HG03135 (cell line): Measurements from ENCODE around the gene ST3GAL2.
"Not testable (repeated sequence)": the region's sequence is repeated elsewhere in the genome, so short reads cannot be mapped to it uniquely, and the experiment has no call there.

Experiments used
- ATAC-seq: cut with Tn5 transposase; IDR thresholded peaks from one replicate; pipeline ENCODE4 v1.9.1; 2021; ENCODE audit warnings: mild to moderate bottlenecking, moderate library complexity; ENCODE audit not compliant: unreplicated experiment

ST3GAL2 gene

GRCh38 chr16:70419384-70420327 lies 19.2 kb downstream of the ST3GAL2 start:
- no peak for ATAC-seq

GRCh38 chr16:70418993-70419318 lies 19.9 kb downstream of the ST3GAL2 start:
- no peak for ATAC-seq

- no peak for ATAC-seq
These were observed 20.5 kb downstream of the ST3GAL2 start for GRCh38 chr16:70418274-70418992.

GRCh38 chr16:70417661-70418060 lies 21.2 kb downstream of the ST3GAL2 start:
- no peak for ATAC-seq

- ATAC-seq = no peak
These were observed 21.9 kb downstream of the ST3GAL2 start for GRCh38 chr16:70416748-70417616.

GRCh38 chr16:70413572-70413971 lies 25.3 kb downstream of the ST3GAL2 start:
- not testable (repeated sequence) for ATAC-seq

- ATAC-seq = no peak
These were observed 26.5 kb downstream of the ST3GAL2 start for GRCh38 chr16:70412385-70412784.

- ATAC-seq = no peak
These were observed 28.2 kb downstream of the ST3GAL2 start for GRCh38 chr16:70410734-70411133.

GRCh38 chr16:70407811-70408274 lies 31.1 kb downstream of the ST3GAL2 start:
- no peak for ATAC-seq

GRCh38 chr16:70406104-70406503 lies 32.8 kb downstream of the ST3GAL2 start:
- ATAC-seq = not testable (repeated sequence)

GRCh38 chr16:70402916-70403659 lies 35.8 kb downstream of the ST3GAL2 start:
- no peak for ATAC-seq

GRCh38 chr16:70399951-70400350 lies 38.9 kb downstream of the ST3GAL2 start:
- no peak for ATAC-seq

GRCh38 chr16:70399381-70399780 lies 39.5 kb downstream of the ST3GAL2 start:
- ATAC-seq = no peak

- no peak for ATAC-seq
These were observed 40.6 kb downstream of the ST3GAL2 start for GRCh38 chr16:70398177-70398743.

- ATAC-seq = no peak
These were observed 42.5 kb downstream of the ST3GAL2 start for GRCh38 chr16:70396246-70396904.

- ATAC-seq = no peak
These were observed 43.5 kb downstream of the ST3GAL2 start for GRCh38 chr16:70395345-70395901.

- ATAC-seq = no peak
These were observed 44.0 kb downstream of the ST3GAL2 start for GRCh38 chr16:70394853-70395252.

GRCh38 chr16:70393662-70394061 lies 45.2 kb downstream of the ST3GAL2 start:
- no peak for ATAC-seq

- no peak for ATAC-seq
These were observed 46.3 kb downstream of the ST3GAL2 start for GRCh38 chr16:70392606-70393005.
